GM21786 (cell line): ENCODE data around the gene CDC42SE1.
"Not testable (repeated sequence)": the region's sequence is repeated elsewhere in the genome, so short reads cannot be mapped to it uniquely, and the experiment has no call there.

Experiments used
- ATAC-seq: cut with Tn5 transposase; IDR thresholded peaks from one replicate; pipeline ENCODE4 v1.9.1; 2021; ENCODE audit not compliant: unreplicated experiment

CDC42SE1 gene, protein sequence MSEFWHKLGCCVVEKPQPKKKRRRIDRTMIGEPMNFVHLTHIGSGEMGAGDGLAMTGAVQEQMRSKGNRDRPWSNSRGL

GRCh38 chr1:151059109-151060006, at the start of gene CDC42SE1:
Gene CDC42SE1, minus strand, starts transcription at chr1:151059622. Its CDS starts 3,892 bp downstream, at chr1:151055730.
- ATAC-seq: peak; percentile 69

GRCh38 chr1:151108331-151108730, 48.9 kb upstream of the CDC42SE1 start:
- no peak for ATAC-seq

GRCh38 chr1:151106894-151107293, 47.5 kb upstream of the CDC42SE1 start:
- no peak for ATAC-seq

DNA sequence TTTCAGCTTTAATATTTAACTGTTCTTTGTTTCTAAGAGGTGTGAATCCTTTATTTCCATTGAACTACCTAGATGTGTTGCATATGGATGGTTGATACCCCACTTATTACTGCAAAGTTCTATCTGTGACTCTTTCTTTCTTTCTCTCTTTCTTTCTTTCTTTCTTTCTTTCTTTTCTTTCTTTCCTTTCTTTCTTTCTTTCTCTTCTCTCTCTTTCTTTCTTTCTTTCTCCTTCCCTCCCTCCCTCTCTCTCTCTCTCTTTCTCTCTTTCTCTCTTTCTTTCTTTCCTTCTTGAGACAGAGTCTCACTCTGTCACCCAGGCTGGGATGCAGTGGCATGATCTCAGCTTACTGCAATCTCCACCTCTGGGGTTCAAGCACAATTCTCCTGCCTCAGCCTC, 45.2 kb upstream of the CDC42SE1 start:
- no peak for ATAC-seq

DNA sequence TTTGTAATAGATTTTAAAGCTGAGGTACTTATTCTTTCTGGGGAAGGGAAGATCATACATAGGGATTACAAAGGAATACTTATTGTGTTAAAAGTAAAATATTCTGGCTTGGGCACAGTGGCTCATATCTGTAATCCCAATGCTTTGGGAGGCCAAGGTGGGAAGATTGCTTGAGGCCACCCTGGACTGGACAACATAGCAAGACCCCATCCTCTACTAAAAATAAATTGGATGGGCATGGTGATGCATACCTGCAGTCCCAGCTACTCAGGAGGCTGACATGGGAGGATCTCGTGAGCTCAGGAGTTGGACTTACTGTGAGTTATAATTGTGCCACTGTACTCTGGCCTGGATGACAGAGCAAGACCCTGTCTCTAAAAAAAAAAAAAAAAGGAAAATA, 38.7 kb upstream of the CDC42SE1 start:
- no peak for ATAC-seq

DNA sequence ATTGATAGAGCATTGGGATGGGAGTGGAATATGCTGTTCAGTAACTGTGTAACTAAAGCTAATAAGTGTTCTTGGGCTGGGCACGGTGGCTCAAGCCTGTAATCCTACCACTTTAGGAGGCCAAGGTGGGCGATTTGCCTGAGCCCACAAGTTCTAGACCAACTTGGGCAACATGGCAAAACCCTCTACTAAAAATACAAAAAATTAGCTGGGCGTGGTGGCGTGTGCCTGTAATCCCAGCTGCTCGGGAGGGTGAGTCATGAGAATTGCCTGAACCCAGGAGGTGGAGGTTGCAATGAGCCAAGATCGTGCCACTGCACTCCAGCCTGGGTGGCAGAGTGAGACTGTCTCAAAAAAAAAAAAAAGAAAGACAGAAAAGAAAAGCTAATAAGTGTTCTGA, 38.0 kb upstream of the CDC42SE1 start:
- not testable (repeated sequence) for ATAC-seq

- ATAC-seq: no peak
Observed at GRCh38 chr1:151085953-151086559, 26.6 kb upstream of the CDC42SE1 start.

DNA sequence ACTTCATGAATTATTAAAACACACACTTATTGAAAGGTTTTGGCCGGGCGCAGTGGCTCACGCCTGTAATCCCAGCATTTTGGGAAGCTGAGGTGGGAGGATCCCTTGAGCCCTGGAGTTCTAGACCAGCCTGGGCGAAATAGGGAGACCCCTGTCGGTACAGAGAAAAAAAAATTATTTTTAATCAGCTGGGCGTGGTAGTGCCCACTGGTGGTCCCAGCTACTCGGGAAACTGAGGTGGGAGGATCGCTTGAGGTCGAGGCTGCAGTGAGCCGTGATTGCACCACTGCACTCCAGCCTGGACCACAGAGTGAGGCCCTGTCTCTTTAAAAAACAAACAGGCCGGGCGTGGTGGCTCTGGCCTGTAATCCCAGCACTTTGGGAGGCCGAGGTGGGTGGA, 12.8 kb upstream of the CDC42SE1 start:
- no peak for ATAC-seq

GRCh38 chr1:151070474-151071276, 11.3 kb upstream of the CDC42SE1 start, which contains the start of gene GABPB2:
Gene GABPB2, plus strand, starts transcription at chr1:151070761. Its CDS starts 17,429 bp downstream, at chr1:151088190.
- peak; percentile 57 for ATAC-seq

GRCh38 chr1:151069103-151069486, 9.7 kb upstream of the CDC42SE1 start:
- ATAC-seq: no peak

- no peak for ATAC-seq
Observed at GRCh38 chr1:151067185-151067584, 7.8 kb upstream of the CDC42SE1 start.

GRCh38 chr1:151065089-151065645, 5.7 kb upstream of the CDC42SE1 start:
- no peak for ATAC-seq

- ATAC-seq: no peak
Observed at GRCh38 chr1:151062741-151063371, 3.4 kb upstream of the CDC42SE1 start.

GRCh38 chr1:151061704-151062103, 2.3 kb upstream of the CDC42SE1 start:
- no peak for ATAC-seq

DNA sequence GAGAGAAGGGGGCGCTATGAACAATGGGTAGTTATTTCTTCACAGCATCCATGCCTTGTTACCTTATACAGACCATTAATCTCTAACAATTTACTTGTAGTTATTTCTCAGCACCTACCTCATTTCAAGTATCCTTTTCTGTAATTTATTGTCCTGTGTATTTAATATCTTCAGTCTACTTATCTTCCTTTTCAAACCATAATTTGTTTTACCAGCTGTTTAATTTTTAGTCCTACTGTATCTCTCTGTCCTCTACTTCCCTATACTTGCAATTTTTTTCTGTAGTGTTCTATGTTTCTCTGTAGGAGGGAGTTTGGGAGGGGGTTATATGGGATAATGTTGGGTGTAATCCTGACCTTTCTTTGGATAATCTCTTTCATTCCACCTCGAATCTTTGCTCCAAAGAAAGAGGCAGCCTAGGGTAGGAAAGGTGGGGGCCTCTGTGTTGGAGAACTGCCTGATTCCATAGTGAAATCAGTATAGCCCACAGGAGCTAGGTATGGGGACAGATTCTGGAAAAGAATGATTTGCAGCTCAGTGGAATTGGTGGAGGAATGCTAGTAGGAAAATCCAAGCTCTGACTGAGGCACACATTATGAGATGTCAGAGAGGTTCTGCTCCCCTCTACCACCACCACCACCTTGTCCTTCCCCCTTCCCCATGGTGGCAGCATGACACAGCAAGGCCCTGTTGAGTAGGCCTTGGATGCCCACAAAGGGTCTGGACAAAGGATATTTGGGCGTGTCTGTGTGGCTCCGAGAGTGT, 1.4 kb upstream of the CDC42SE1 start:
- no peak for ATAC-seq

GRCh38 chr1:151060007-151060656, 710 bp upstream of the CDC42SE1 start, which contains the start of gene MLLT11:
Gene MLLT11, plus strand, starts transcription at chr1:151060397. Its CDS starts 6,828 bp downstream, at chr1:151067225.
- ATAC-seq: no peak

- no peak for ATAC-seq
Observed at GRCh38 chr1:151058692-151059091, 730 bp downstream of the CDC42SE1 start.

GRCh38 chr1:151056149-151056548, 3.3 kb downstream of the CDC42SE1 start:
- no peak for ATAC-seq

DNA sequence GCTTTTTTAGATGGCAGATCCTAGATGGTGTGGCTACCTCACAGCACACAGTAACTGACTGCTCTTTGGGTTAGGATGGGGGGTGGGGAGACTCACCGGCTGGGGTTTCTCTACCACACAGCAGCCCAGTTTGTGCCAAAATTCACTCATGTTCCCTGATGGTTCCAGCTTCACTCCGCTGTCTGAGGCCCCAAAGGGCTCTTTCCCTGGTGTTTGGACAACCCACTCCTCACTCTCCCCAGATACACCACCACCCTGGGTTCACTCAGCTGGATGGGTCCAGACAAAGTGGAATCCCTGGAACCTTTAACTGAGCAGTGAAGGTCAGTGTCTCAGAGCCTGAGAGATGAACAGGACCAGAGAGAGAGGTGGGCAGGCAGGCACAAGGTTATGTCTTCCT, 3.8 kb downstream of the CDC42SE1 start:
- no peak for ATAC-seq
